Tibial artery (tissue), 4 donors: Measurements from ENCODE around the gene MYO3B.

ENCODE experiments used
- DNase-seq, 2 donors: peaks; one replicate each; pipeline ENCODE4 v3.0.0-alpha.2; 2019
- H3K27ac ChIP-seq, 2 donors: fragments of 200-600 bp; sonication (generic) in 1 of 2; 1 replicate in 1 of 2; 2 replicates in 1 of 2; pipeline ENCODE4 v1.5.1; 2018 to 2019; ENCODE audit warnings: mild to moderate bottlenecking in 1 of 2
- H3K27me3 ChIP-seq, 2 donors: fragments of 200-600 bp; sonication (generic) in 1 of 2; one replicate each; pipeline versions ENCODE4 v1.5.1 to v1.6.0; 2016 to 2019
- H3K36me3 ChIP-seq, 3 donors: fragments of 200-600 bp; sonication (generic) in 2 of 3; one replicate each; pipeline ENCODE4 v1.5.1; 2016 to 2019; ENCODE audit warnings: mild to moderate bottlenecking in 2 of 3
- H3K4me1 ChIP-seq, 4 donors: fragments of 200-600 bp; sonication (generic) in 2 of 4; 1 replicate in 3 of 4; 2 replicates in 1 of 4; pipeline ENCODE4 v1.5.1; 2016 to 2019
- H3K4me3 ChIP-seq, 2 donors: fragments of 200-600 bp; sonication (generic) in 1 of 2; 1 replicate in 1 of 2; 2 replicates in 1 of 2; pipeline ENCODE4 v1.5.1; 2018 to 2019; ENCODE audit warnings: mild to moderate bottlenecking in 2 of 2
- H3K9me3 ChIP-seq, 3 donors: fragments of 200-600 bp; sonication (generic) in 1 of 3; one replicate each; pipeline ENCODE4 v1.5.1; 2016 to 2019
- CTCF ChIP-seq, 2 experiments: fragments of 200-600 bp in 1 of 2; fragments of 450-650 bp in 1 of 2; IDR thresholded peaks; one replicate each; pipeline ENCODE4 v1.5.1; 2017 to 2019; ENCODE audit warnings: antibody characterized with exemption in 2 of 2, mild to moderate bottlenecking in 1 of 2, moderate library complexity in 1 of 2
- intact Hi-C: fragments of 100-400 bp; cut with DNase I; formaldehyde crosslinking; loops from one replicate; pipeline ENCODE4 v1.15.0; 2023; ENCODE audit warnings: low total_unique reads

The MYO3B gene

GRCh38 chr2:170163411-170164065 lies 14.4 kb upstream of the MYO3B start:
- Histone ChIP-seq H3K4me3 (no peak overlapping the region), H3K27me3 (no peaks in the 10 kb centered on the region), H3K36me3 (no peaks in the 10 kb centered on the region), H3K9me3 (no peaks in the 10 kb centered on the region), H3K27ac (no peak overlapping the region), H3K4me1 (no peaks in the 10 kb centered on the region)
- intact Hi-C loops = no loop called here
- DNase-seq = no peak
- TF ChIP-seq CTCF (IDR thresholded peaks at IDR 0.05) = no peak

- Histone ChIP-seq H3K9me3 (no peaks in the 10 kb centered on the region), H3K27me3 (no peaks in the 10 kb centered on the region), H3K36me3 (no peaks in the 10 kb centered on the region), H3K27ac (no peak overlapping the region), H3K4me1 (no peaks in the 10 kb centered on the region), H3K4me3 (no peak overlapping the region)
- TF ChIP-seq CTCF (IDR thresholded peaks at IDR 0.05) = no peak
- DNase-seq = no peak
- intact Hi-C loops = no loop called here
These were observed 12.8 kb upstream of the MYO3B start for GRCh38 chr2:170165129-170165528.

- no peak for TF ChIP-seq CTCF (IDR thresholded peaks at IDR 0.05)
- Histone ChIP-seq H3K27ac (no peak overlapping the region), H3K36me3 (no peaks in the 10 kb centered on the region), H3K27me3 (no peaks in the 10 kb centered on the region), H3K9me3 (no peaks in the 10 kb centered on the region), H3K4me3 (no peak overlapping the region), H3K4me1 (no peaks in the 10 kb centered on the region)
- intact Hi-C loops = no loop called here
- DNase-seq = no peak
These were observed 11.2 kb upstream of the MYO3B start for GRCh38 chr2:170166735-170167134.

GRCh38 chr2:170170281-170171040 lies 7.5 kb upstream of the MYO3B start:
- H3K27ac ChIP-seq = no peak overlapping the region
- no peak for TF ChIP-seq CTCF (IDR thresholded peaks at IDR 0.05)
- DNase-seq = no peak
- no peak overlapping the region for H3K4me3 ChIP-seq
- no peaks in the 10 kb centered on the region for H3K9me3 ChIP-seq
- no peaks in the 10 kb centered on the region for H3K27me3 ChIP-seq
- no peaks in the 10 kb centered on the region for H3K4me1 ChIP-seq
- intact Hi-C loops = no loop called here
- no peaks in the 10 kb centered on the region for H3K36me3 ChIP-seq

GRCh38 chr2:170176212-170176611 lies 1.7 kb upstream of the MYO3B start:
- H3K36me3 ChIP-seq = no peaks in the 10 kb centered on the region
- no peaks in the 10 kb centered on the region for H3K4me1 ChIP-seq
- TF ChIP-seq CTCF (IDR thresholded peaks at IDR 0.05) = no peak
- intact Hi-C loops = no loop called here
- no peak for DNase-seq
- H3K27ac ChIP-seq = no peak overlapping the region
- H3K27me3 ChIP-seq = no peaks in the 10 kb centered on the region
- H3K4me3 ChIP-seq = no peak overlapping the region
- no peaks in the 10 kb centered on the region for H3K9me3 ChIP-seq
